ENCODE results near the gene RAVER1.

RAVER1 gene

DNA sequence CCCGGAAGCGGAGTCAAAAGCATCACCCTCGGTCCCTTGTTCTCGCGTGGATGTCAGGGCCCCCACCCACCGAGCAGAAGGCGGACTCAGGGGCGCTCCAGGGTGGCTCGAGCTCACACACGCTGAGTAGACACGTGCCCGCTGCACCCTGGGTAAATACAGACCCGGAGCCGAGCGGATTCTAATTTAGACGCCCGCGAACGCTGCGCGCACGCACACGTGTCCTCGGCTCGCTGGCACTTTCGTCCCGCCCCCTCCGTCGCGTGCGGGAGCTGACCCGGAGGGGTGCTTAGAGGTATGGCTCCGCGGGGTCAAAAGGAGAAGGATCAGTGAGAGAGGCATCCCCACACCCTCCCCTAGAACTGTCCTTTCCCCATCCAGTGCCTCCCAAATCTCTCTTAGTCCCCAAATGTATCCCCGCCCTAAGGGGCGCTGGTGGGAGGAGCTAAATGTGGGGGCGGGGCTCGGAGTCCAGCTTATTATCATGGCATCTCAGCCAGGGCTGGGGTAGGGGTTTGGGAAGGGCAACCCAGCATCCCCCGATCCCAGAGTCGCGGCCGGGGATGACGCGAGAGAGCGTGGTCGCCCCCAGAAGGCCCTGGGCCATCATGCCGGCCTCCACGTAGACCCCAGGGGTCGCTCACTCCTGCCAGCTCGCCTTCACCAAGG is 44.0 kb downstream of the RAVER1 start (continued):
- TF ChIP-seq ZNF391 (tag by site-specific recombination; IDR thresholded peaks at IDR 0.05; ENCODE audit: borderline replicate concordance, low read depth) (no peak), SP2 (tag by site-specific recombination; IDR thresholded peaks at IDR 0.05) (peak; percentile 75), MEIS1 (CRISPR knock-in tag; IDR thresholded peaks at IDR 0.05; ENCODE audit: borderline replicate concordance) (no peak), ZNF621 (tag by site-specific recombination; IDR thresholded peaks at IDR 0.05) (no peak), SCRT2 (tag by site-specific recombination; IDR thresholded peaks at IDR 0.05) (no peak), ZNF311 (tag by site-specific recombination; IDR thresholded peaks at IDR 0.05; ENCODE audit: borderline replicate concordance) (no peak), ZBTB17 (tag by site-specific recombination; IDR thresholded peaks at IDR 0.05) (no peak), SCRT1 (tag by site-specific recombination; IDR thresholded peaks at IDR 0.05; ENCODE audit: borderline replicate concordance) (no peak), ZNF521 (tag by site-specific recombination; IDR thresholded peaks at IDR 0.05) (no peak), ZNF2 (tag by site-specific recombination; IDR thresholded peaks at IDR 0.05) (no peak), BCL11A (tag by site-specific recombination; IDR thresholded peaks at IDR 0.05; ENCODE audit: low read depth) (no peak), ZBTB7A (tag by site-specific recombination; IDR thresholded peaks at IDR 0.05; ENCODE audit: low read depth) (peak; percentile 33; the same call in 1 of the 2 replicates), ZNF274 (IDR thresholded peaks at IDR 0.05; ENCODE audit: low read length) (no peak), ZNF274 (tag by site-specific recombination; IDR thresholded peaks at IDR 0.05; ENCODE audit: borderline replicate concordance) (no peak), KLF8 (tag by site-specific recombination; IDR thresholded peaks at IDR 0.05) (peak; percentile 46; the same call in 1 of the 2 replicates), ZNF549 (tag by site-specific recombination; IDR thresholded peaks at IDR 0.05) (no peak), KLF1 (tag by site-specific recombination; IDR thresholded peaks at IDR 0.05) (peak; percentile 60; the same call in 1 of the 2 replicates), ZNF174 (tag by site-specific recombination; IDR thresholded peaks at IDR 0.05) (no peak)
- TF ChIP-seq, protein P1, sequence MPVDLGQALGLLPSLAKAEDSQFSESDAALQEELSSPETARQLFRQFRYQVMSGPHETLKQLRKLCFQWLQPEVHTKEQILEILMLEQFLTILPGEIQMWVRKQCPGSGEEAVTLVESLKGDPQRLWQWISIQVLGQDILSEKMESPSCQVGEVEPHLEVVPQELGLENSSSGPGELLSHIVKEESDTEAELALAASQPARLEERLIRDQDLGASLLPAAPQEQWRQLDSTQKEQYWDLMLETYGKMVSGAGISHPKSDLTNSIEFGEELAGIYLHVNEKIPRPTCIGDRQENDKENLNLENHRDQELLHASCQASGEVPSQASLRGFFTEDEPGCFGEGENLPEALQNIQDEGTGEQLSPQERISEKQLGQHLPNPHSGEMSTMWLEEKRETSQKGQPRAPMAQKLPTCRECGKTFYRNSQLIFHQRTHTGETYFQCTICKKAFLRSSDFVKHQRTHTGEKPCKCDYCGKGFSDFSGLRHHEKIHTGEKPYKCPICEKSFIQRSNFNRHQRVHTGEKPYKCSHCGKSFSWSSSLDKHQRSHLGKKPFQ (tag by site-specific recombination; IDR thresholded peaks at IDR 0.05) = no peak
- TF ChIP-seq, protein P2, sequence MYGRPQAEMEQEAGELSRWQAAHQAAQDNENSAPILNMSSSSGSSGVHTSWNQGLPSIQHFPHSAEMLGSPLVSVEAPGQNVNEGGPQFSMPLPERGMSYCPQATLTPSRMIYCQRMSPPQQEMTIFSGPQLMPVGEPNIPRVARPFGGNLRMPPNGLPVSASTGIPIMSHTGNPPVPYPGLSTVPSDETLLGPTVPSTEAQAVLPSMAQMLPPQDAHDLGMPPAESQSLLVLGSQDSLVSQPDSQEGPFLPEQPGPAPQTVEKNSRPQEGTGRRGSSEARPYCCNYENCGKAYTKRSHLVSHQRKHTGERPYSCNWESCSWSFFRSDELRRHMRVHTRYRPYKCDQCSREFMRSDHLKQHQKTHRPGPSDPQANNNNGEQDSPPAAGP (tag by site-specific recombination; IDR thresholded peaks at IDR 0.05) = peak; percentile 67; the same call in 1 of the 2 replicates
- TF ChIP-seq, protein P3, sequence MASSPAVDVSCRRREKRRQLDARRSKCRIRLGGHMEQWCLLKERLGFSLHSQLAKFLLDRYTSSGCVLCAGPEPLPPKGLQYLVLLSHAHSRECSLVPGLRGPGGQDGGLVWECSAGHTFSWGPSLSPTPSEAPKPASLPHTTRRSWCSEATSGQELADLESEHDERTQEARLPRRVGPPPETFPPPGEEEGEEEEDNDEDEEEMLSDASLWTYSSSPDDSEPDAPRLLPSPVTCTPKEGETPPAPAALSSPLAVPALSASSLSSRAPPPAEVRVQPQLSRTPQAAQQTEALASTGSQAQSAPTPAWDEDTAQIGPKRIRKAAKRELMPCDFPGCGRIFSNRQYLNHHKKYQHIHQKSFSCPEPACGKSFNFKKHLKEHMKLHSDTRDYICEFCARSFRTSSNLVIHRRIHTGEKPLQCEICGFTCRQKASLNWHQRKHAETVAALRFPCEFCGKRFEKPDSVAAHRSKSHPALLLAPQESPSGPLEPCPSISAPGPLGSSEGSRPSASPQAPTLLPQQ (tag by site-specific recombination; IDR thresholded peaks at IDR 0.05) = 0 out of 2 replicates have a peak, but pooled peaks have one; percentile 22
- TF ChIP-seq, protein P4, sequence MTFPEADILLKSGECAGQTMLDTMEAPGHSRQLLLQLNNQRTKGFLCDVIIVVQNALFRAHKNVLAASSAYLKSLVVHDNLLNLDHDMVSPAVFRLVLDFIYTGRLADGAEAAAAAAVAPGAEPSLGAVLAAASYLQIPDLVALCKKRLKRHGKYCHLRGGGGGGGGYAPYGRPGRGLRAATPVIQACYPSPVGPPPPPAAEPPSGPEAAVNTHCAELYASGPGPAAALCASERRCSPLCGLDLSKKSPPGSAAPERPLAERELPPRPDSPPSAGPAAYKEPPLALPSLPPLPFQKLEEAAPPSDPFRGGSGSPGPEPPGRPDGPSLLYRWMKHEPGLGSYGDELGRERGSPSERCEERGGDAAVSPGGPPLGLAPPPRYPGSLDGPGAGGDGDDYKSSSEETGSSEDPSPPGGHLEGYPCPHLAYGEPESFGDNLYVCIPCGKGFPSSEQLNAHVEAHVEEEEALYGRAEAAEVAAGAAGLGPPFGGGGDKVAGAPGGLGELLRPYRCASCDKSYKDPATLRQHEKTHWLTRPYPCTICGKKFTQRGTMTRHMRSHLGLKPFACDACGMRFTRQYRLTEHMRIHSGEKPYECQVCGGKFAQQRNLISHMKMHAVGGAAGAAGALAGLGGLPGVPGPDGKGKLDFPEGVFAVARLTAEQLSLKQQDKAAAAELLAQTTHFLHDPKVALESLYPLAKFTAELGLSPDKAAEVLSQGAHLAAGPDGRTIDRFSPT (tag by site-specific recombination; IDR thresholded peaks at IDR 0.05) = peak; percentile 10; the same call in 1 of the 2 replicates
- TF ChIP-seq, protein P5, sequence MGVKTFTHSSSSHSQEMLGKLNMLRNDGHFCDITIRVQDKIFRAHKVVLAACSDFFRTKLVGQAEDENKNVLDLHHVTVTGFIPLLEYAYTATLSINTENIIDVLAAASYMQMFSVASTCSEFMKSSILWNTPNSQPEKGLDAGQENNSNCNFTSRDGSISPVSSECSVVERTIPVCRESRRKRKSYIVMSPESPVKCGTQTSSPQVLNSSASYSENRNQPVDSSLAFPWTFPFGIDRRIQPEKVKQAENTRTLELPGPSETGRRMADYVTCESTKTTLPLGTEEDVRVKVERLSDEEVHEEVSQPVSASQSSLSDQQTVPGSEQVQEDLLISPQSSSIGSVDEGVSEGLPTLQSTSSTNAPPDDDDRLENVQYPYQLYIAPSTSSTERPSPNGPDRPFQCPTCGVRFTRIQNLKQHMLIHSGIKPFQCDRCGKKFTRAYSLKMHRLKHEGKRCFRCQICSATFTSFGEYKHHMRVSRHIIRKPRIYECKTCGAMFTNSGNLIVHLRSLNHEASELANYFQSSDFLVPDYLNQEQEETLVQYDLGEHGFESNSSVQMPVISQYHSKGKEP (tag by site-specific recombination; IDR thresholded peaks at IDR 0.05) = no peak
- TF ChIP-seq, protein P6, sequence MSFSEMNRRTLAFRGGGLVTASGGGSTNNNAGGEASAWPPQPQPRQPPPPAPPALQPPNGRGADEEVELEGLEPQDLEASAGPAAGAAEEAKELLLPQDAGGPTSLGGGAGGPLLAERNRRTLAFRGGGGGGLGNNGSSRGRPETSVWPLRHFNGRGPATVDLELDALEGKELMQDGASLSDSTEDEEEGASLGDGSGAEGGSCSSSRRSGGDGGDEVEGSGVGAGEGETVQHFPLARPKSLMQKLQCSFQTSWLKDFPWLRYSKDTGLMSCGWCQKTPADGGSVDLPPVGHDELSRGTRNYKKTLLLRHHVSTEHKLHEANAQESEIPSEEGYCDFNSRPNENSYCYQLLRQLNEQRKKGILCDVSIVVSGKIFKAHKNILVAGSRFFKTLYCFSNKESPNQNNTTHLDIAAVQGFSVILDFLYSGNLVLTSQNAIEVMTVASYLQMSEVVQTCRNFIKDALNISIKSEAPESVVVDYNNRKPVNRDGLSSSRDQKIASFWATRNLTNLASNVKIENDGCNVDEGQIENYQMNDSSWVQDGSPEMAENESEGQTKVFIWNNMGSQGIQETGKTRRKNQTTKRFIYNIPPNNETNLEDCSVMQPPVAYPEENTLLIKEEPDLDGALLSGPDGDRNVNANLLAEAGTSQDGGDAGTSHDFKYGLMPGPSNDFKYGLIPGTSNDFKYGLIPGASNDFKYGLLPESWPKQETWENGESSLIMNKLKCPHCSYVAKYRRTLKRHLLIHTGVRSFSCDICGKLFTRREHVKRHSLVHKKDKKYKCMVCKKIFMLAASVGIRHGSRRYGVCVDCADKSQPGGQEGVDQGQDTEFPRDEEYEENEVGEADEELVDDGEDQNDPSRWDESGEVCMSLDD (tag by site-specific recombination; IDR thresholded peaks at IDR 0.05) = peak; percentile 80
- TF ChIP-seq, protein P7, sequence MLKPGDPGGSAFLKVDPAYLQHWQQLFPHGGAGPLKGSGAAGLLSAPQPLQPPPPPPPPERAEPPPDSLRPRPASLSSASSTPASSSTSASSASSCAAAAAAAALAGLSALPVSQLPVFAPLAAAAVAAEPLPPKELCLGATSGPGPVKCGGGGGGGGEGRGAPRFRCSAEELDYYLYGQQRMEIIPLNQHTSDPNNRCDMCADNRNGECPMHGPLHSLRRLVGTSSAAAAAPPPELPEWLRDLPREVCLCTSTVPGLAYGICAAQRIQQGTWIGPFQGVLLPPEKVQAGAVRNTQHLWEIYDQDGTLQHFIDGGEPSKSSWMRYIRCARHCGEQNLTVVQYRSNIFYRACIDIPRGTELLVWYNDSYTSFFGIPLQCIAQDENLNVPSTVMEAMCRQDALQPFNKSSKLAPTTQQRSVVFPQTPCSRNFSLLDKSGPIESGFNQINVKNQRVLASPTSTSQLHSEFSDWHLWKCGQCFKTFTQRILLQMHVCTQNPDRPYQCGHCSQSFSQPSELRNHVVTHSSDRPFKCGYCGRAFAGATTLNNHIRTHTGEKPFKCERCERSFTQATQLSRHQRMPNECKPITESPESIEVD (tag by site-specific recombination; IDR thresholded peaks at IDR 0.05) = no peak

All from HEK293 (cell line).